Measurements from ENCODE around the gene VSNL1.
"Not testable (repeated sequence)": the region's sequence is repeated elsewhere in the genome, so short reads cannot be mapped to it uniquely, and the experiment has no call there.

DNA sequence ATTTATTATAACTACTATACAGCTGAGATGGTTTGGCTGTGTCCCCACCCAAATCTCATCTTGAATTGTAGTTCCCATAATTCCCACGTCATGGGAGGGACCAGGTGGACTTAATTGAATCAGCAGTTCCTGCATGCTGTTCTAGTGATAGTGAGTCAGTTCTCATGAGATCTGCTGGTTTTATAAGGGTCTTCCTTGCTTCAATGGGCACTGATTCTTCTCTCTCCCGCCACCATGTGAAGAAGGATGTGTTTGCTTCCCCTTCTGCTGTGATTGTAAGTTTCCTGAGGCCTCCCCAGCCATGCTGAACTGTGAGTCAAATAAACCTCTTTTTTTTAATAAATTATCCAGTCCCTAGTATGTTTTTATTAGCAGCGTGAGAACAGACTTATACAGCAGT, 25.2 kb downstream of the VSNL1 start:
- TF ChIP-seq, protein P1, sequence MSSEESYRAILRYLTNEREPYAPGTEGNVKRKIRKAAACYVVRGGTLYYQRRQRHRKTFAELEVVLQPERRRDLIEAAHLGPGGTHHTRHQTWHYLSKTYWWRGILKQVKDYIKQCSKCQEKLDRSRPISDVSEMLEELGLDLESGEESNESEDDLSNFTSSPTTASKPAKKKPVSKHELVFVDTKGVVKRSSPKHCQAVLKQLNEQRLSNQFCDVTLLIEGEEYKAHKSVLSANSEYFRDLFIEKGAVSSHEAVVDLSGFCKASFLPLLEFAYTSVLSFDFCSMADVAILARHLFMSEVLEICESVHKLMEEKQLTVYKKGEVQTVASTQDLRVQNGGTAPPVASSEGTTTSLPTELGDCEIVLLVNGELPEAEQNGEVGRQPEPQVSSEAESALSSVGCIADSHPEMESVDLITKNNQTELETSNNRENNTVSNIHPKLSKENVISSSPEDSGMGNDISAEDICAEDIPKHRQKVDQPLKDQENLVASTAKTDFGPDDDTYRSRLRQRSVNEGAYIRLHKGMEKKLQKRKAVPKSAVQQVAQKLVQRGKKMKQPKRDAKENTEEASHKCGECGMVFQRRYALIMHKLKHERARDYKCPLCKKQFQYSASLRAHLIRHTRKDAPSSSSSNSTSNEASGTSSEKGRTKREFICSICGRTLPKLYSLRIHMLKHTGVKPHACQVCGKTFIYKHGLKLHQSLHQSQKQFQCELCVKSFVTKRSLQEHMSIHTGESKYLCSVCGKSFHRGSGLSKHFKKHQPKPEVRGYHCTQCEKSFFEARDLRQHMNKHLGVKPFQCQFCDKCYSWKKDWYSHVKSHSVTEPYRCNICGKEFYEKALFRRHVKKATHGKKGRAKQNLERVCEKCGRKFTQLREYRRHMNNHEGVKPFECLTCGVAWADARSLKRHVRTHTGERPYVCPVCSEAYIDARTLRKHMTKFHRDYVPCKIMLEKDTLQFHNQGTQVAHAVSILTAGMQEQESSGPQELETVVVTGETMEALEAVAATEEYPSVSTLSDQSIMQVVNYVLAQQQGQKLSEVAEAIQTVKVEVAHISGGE (tag by site-specific recombination; conservative IDR thresholded peaks at IDR 0.05; ENCODE audit: low read depth): not testable (repeated sequence)
- TF ChIP-seq ZNF140 (tag by site-specific recombination; IDR thresholded peaks at IDR 0.05): not testable (repeated sequence)

All from HEK293 (cell line).